Bronchial smooth muscle cell (primary cell): ENCODE measurements around the gene OSBPL6. TPM values are rescaled to one million over a fixed set of nuclear protein-coding genes. Genes with fewer than 3 reads are reported as not detected.

Experiments used
- total RNA-seq: library from RNA; depleted of rRNA; stranded (reverse); fragments of >200 nt; gene quantifications from 2 replicates; pipeline ENCODE4 v1.2.1, GENCODE V29; 2014

The OSBPL6 gene
- total RNA-seq, result 0.52 and 0.79 TPM in 2 replicates

GRCh38 chr2:178193823-178194599 lies at the start of gene OSBPL6:
Gene OSBPL6 (plus strand): TSS chr2:178194512. CDS start chr2:178306185, 111,673 bp downstream.

GRCh38 chr2:178450774-178451525 lies 256.6 kb downstream of the OSBPL6 start, which contains the start of the genes PJVK and PRKRA:
Gene PJVK (plus strand): TSS chr2:178451378. CDS start chr2:178453410, 2,032 bp downstream.
Gene PRKRA (minus strand): TSS chr2:178451175. CDS start chr2:178451030, 145 bp downstream.

Other genes starting within 250 kb of the OSBPL6 start
- under 0.01 and 0.09 TPM in 2 replicates for gene PDE11A, start 121.7 kb upstream of the OSBPL6 start, total RNA-seq
- gene RBM45, start 82.1 kb upstream of the OSBPL6 start, total RNA-seq, result 24.3 and 27.4 TPM in 2 replicates